Frontal cortex (tissue), 4 donors: ENCODE measurements around the gene PDE4D. TPM values are rescaled to one million over a fixed set of nuclear protein-coding genes. Genes with fewer than 3 reads are reported as not detected.

Source experiments
- DNase-seq, 2 donors: peaks; one replicate each; pipeline ENCODE4 v3.0.0; 2012; ENCODE audit warnings: low spot score in 2 of 2
- FAIRE-seq: peaks from 2 replicates; lab custom pipeline; 2012; peaks lifted over from hg19 to GRCh38; lab: Jason Lieb, UNC
- total RNA-seq: library from RNA; depleted of rRNA; stranded (reverse); fragments of >200 nt; gene quantifications from one replicate; pipeline ENCODE4 v1.2.3, GENCODE V29; 2014
- donor health status: control.
- donor health status: control.
- donor health status: control.

PDE4D gene
- total RNA-seq, 1 donor from 2014 or later = 210 TPM

- DNase-seq (no peak), FAIRE-seq (no peak)
Measured at GRCh38 chr5:59293700-59294099, 599.8 kb downstream of the PDE4D start.

GRCh38 chr5:59291941-59292340 lies 601.6 kb downstream of the PDE4D start:
- no peak for FAIRE-seq

GRCh38 chr5:59287884-59288283 lies 605.6 kb downstream of the PDE4D start:
- no peak for FAIRE-seq
- no peak for DNase-seq

More at GRCh38 chr5:59291941-59292340, 601.6 kb downstream of the PDE4D start:
- no peak for DNase-seq

- DNase-seq = no peak
- no peak for FAIRE-seq
Measured at GRCh38 chr5:59287361-59287760, 606.2 kb downstream of the PDE4D start.

DNA sequence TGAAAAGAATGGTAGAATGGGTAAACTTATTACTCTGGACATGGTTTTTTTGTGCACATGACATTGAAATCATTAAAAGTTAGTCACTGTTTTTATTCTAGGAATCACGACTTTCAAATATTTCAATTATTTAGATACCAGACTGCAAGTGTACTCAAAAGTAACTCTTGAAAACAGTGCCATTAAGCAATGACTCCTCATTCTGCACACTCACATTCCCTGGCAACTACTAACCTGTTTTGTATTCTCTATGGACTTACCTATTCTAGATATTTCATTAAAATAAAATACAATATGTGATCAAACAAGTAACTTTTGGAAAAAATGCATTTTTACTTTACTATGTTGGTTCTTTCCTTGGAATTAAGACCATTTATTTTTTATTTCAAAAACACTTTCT lies 607.0 kb downstream of the PDE4D start:
- DNase-seq (no peak), FAIRE-seq (no peak)

DNA sequence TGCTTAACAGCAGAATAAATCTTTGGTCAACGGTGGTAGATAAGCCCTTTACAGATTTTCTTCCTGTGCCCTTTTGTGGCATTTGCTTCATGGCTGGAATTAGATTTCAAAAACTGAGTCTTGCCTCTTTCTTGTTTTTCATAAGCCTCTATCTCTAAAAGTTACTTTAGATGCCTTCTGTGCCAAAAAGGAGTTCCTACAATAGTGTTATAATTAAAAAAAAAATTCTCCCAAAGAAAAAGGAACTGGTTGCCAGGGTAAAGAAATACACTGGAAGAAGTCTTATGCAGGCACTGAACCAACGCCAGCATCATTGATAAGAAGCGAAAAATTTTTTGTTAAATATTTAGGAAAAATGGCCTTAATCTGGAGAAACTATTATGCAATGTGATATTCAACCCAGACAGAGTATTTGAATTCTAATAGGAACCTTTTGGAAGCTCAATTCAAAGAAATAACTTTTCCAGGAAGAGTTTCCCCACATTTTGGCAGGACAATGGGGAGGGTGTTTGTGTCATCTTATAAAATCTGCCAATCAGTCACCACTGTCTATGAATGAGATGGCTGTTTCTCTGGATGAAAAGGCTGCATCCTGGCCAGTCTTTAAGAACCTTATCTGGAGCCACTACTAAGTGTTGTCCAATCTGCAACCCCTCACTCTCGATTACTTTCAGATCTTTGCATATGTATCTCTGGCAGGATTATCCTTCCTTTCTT lies 608.1 kb downstream of the PDE4D start:
- DNase-seq = no peak
- no peak for FAIRE-seq

- DNase-seq = no peak
- FAIRE-seq = no peak
Measured at GRCh38 chr5:59282726-59283125, 610.8 kb downstream of the PDE4D start.

- FAIRE-seq = no peak
- no peak for DNase-seq
Measured at GRCh38 chr5:59279979-59280378, 613.5 kb downstream of the PDE4D start.

GRCh38 chr5:59276917-59277372 lies 616.6 kb downstream of the PDE4D start:
- no peak for DNase-seq
- no peak for FAIRE-seq

DNA sequence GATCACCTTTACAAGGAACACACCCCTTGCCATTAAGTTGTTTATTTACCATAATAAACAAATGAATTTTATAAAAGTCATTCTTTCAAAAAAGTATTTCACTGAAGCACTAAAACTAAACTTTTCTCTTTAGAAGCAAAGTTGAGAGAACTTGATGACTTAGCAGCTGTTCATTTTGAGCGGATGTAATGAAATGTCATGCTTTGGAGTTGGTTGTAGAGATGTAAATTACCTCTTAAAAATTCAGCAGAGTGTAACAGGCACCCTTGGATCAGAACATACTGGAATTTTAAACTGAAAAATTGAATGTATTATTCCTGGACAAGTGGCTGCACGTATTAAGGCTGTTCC lies 617.2 kb downstream of the PDE4D start:
- DNase-seq (no peak), FAIRE-seq (no peak)

GRCh38 chr5:59275510-59276324 lies 617.8 kb downstream of the PDE4D start:
- DNase-seq (no peak), FAIRE-seq (no peak)

DNA sequence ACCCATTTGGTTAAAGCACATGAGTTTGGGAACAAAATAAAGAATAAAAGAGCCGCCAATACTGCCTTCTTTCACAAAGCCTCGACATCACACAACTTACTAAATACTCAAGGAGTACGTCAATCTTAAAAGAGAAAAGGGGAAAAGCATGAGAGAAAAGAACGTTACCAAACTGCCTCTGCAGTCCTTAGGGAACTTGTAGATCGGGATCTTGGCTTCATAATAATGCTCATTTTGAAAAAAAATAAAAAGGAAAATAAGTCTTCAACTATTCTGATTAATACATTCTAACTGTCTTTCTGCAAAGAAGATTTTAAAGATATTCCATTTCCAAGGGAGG lies 618.4 kb downstream of the PDE4D start:
- no peak for DNase-seq
- no peak for FAIRE-seq

DNA sequence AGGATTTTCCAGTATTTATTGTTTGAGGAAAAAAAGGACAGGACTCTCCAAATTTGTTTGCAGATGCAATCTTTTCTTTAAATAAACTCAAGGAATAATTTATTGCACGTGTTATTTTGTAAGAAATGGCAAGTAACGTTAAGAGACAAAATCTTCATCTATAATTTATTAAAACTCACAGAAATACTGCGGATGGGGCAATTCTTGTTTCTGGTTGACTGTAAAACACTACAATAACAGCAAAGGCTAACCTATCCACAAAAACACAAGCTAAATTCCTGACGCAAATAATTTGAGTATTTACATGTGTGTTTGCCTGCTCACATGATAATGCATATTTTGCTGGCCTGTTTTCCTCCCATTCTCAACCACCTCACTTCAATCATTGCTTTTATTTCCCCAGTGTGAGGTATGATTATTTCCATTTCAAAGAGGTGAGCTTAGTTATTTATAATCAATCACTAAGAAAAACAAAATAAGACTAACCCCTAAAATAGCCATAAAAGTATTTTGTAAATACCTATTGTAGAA lies 619.4 kb downstream of the PDE4D start:
- FAIRE-seq = no peak
- no peak for DNase-seq

GRCh38 chr5:59272809-59273427 lies 620.6 kb downstream of the PDE4D start:
- FAIRE-seq (no peak), DNase-seq (no peak)

- DNase-seq = no peak
- no peak for FAIRE-seq
Measured at GRCh38 chr5:59268756-59269415, 624.6 kb downstream of the PDE4D start.

DNA sequence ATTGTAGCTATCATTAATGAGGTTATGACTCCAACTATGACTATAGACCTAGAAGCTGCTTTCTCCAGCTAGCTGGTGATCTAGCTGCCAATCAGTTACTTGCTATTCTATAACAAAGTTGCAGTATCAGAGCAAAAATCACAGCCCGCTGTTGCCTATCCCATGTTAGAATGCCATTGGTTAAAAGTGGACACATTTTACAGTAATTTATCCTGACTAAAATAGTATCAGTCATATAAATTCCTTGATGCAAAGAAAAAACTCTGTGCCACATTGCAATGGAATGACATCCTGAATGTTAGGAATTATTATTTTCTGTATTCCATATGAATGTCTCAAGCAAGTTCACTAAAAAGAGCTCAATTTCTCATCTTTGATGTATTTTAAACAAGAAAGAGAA lies 626.5 kb downstream of the PDE4D start:
- FAIRE-seq = no peak
- no peak for DNase-seq

DNA sequence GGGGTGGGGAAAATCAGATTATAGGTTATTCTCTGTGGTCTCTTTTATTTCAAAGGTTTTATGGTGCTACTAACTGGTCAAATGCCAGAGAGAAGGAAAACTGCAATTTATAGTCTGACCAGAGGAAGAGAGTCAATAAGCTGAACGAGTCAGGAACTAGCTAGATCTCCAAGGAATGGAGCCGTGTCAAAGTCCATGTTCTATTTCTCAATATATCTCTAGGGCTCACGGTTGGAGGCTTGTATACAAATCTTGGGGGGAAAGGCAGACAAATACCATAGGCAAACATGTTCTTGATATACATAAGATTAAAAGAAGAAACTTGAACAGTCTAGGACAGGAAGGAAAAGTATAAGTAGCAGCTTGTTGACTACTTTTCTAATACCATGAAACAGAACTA lies 627.1 kb downstream of the PDE4D start:
- FAIRE-seq = no peak

DNA sequence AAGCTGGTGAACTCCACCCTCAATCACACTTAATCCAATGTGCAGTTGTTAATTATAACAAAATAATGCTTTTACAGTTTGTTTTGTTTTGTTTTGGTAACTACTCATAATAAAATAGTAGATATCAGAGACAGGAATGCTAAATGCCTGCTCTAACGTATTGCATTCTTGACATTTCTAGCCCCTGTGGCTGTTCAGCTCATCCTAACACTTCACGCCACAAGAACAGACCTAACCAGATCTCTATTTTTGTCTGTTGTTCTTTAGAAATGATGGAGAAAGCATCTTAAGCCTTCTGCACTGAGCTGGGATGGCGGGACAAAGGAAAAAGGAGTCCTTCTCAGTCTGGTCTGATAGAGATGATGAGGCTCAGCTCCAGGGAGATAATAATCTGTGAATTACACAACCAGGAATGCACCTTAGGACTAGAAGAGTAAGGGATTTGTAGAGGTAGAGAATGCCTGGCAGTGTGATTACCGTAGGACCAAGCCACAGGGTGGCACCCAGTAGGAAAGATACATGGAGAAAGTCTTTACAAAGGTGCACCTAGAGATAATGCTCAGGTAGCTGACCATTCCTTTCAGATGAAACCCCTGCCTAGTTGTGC lies 628.8 kb downstream of the PDE4D start:
- FAIRE-seq (no peak), DNase-seq (no peak)

More for the DNA sequence above, 627.1 kb downstream of the PDE4D start:
- no peak for DNase-seq

- DNase-seq (no peak), FAIRE-seq (no peak)
Measured at GRCh38 chr5:59264013-59264412, 629.5 kb downstream of the PDE4D start.

DNA sequence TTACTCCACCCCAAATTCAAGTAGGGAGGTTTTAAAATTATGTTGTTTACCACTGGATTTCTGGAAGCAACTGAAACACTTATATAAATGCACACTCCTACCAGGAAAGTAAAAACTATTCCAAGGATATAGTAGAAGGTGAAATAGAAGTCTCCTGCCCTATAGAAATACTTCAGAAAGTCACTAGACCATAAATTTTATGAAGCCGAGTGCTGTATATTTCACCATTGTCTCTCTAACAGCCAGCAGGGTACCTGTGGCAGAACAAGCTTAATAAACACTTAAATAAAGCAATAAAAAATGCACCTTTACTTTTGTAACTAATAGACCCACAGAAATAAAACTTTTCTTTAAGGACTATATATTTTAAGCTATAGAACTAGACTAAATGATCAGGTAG lies 631.6 kb downstream of the PDE4D start:
- FAIRE-seq (no peak), DNase-seq (no peak)
